Breast epithelium (tissue), 3 donors: ENCODE measurements around the gene SLCO1B3.

ENCODE experiments used
- CTCF ChIP-seq, 3 donors: fragments of 450-650 bp; IDR thresholded peaks; one replicate each; pipeline ENCODE4 v1.5.1; 2016 to 2017; ENCODE audit warnings: antibody characterized with exemption in 3 of 3, mild to moderate bottlenecking in 3 of 3, moderate library complexity in 3 of 3
- POLR2A ChIP-seq: fragments of 450-650 bp; IDR thresholded peaks from one replicate; pipeline ENCODE4 v1.6.1; 2016; ENCODE audit warnings: antibody characterized with exemption, mild to moderate bottlenecking, moderate library complexity

- TF ChIP-seq CTCF (IDR thresholded peaks at IDR 0.05): no peak
- TF ChIP-seq POLR2A: no peak
Observed at GRCh38 chr12:20808521-20808920, 2.0 kb upstream of the SLCO1B3 start.
